Fibroblast of villous mesenchyme (primary cell): ENCODE data around the gene RTP5. TPM values are rescaled to one million over a fixed set of nuclear protein-coding genes. Genes with fewer than 3 reads are reported as not detected.
A peak's percentile ranks its signal among the peaks of the same experiment; 100 is the strongest.

Experiments used
- DNase-seq: peaks from one replicate; pipeline ENCODE4 v3.0.0-alpha.2; 2010; ENCODE audit warnings: low read depth
- H3K4me3 ChIP-seq: 2 replicates; pipeline ENCODE4 v1.5.1; 2011; ENCODE audit warnings: low read depth, mild to moderate bottlenecking, low read length
- total RNA-seq: library from RNA; depleted of rRNA; stranded (reverse); fragments of >200 nt; gene quantifications from 2 replicates; pipeline ENCODE4 v1.2.3, GENCODE V29; 2012
- TF ChIP-seq, protein P1 (sequence below): IDR thresholded peaks from 2 replicates; pipeline ENCODE4 v1.5.1; 2012; ENCODE audit warnings: low read depth, mild to moderate bottlenecking, low read length; ENCODE audit not compliant: insufficient read depth

The RTP5 gene
- total RNA-seq, 1 donor: not detected

DNA sequence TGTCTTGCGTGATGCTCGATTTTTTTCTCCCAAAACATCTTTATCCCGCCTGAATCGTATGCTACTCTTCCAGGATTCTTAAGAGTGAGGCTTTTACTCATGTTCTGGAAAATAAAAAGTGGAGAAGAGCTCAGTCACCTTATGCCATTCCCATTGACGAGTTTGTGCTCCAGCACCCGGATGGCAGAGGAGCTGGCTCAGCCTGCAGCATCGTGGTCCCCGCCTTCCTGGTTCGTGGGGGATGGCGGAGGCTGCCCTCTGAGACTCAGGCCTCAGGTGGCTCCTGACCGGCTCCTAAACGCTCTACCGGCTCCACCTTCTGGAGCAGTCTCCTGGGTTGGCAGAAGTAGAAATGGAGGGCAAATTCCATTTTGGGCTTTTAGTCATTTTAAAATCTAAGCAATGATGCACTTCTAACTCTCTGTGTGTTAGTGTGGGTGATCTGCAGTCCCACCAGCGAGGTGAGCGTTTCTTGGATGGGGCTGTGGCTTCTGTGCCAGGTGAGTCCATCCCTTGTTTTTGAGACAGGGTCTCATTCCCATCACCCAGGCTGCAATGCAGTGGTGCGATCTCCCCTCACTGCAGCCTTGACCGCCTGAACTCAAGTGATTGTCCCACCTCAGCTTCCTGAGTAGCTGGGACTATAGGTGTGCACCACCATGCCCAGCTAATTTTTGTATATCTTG is 27.8 kb downstream of the RTP5 start:
- H3K4me3 ChIP-seq: no peak overlapping the region
- DNase-seq: no peak
- TF ChIP-seq, protein P1, sequence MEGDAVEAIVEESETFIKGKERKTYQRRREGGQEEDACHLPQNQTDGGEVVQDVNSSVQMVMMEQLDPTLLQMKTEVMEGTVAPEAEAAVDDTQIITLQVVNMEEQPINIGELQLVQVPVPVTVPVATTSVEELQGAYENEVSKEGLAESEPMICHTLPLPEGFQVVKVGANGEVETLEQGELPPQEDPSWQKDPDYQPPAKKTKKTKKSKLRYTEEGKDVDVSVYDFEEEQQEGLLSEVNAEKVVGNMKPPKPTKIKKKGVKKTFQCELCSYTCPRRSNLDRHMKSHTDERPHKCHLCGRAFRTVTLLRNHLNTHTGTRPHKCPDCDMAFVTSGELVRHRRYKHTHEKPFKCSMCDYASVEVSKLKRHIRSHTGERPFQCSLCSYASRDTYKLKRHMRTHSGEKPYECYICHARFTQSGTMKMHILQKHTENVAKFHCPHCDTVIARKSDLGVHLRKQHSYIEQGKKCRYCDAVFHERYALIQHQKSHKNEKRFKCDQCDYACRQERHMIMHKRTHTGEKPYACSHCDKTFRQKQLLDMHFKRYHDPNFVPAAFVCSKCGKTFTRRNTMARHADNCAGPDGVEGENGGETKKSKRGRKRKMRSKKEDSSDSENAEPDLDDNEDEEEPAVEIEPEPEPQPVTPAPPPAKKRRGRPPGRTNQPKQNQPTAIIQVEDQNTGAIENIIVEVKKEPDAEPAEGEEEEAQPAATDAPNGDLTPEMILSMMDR: no peak

GRCh38 chr2:241898463-241899270 is 29.1 kb downstream of the RTP5 start:
- no peak for DNase-seq
- no peak overlapping the region for H3K4me3 ChIP-seq
- TF ChIP-seq, protein P1: no peak

- TF ChIP-seq, protein P1: no peak
- H3K4me3 ChIP-seq: no peak overlapping the region
- no peak for DNase-seq
These were observed 30.9 kb downstream of the RTP5 start for GRCh38 chr2:241900251-241901017.

GRCh38 chr2:241901018-241901380 is 31.5 kb downstream of the RTP5 start:
- no peak for DNase-seq
- H3K4me3 ChIP-seq: no peak overlapping the region
- TF ChIP-seq, protein P1: no peak

DNA sequence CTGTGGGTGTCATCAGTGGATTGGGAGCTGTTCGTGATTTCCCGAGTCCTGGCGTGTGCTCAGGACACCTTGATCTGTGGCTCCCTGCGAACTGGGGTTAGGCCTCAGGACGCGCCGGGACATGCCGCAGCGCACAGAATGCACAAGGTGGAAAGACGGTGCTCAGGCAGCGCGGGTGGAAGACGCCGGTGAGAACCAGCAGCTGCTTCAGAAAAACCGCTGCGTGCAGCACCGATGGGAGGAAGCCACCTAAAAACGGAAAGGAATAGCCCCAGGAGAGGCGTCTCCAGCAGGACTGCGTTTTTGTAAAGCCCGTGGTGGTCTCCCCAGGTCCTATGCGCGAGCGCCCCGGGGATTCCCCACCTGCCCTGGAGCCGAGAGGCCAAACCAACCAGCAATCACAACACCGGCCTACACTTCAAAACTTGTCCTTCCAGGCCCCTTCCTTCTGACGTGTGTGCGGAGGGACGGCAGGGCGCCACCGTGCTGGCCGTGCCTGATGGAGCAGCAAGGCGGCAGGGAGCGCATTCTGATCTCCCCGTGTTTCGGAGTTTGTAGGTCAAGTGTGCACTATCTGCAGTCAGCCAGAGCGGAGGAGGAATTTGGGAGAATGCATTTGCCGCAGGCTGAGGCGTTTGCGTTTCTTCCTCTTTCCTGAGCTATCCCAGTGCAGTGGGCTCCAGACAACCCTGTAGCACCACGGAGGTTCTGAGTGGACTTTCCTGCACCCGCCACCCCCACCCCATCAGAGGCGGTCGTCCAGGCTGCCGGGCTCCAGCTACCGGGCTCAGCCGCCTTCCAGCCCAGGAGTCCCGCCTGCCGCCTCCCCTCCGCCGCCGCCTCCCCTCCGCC is 32.2 kb downstream of the RTP5 start:
- peak overlapping the region; percentile 41 for H3K4me3 ChIP-seq
- TF ChIP-seq, protein P1: no peak
- DNase-seq: peak; percentile 19

DNA sequence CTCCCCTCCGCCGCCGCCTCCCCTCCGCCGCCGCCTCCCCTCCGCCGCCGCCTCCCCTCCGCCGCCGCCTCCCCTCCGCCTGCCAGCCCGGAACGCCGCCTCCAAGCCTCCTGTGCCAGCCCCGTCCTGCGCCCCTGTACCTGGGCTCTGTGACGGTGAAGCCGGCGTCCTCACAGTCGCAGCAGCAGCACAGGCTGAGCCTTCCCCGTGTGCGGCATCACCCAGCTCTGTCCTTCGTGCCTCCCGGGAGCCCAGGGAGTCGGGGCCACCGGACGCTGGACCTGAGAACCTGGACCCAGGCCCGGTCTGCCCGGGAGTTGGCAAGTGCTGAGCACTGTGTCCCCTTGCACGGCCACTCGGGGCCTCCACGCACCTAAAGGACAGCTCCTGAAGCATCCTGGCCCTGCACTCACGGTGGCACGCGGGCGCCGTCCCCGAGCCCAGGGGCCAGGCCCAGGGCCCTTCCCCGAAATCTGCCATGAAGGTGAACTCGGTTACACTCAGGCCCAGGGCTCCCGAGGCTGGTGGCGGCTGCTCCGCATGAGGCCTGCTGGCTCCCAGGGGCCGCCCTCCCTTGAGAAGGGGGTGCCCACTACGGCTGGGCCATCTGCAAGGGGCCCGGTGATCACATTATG is 32.9 kb downstream of the RTP5 start:
- TF ChIP-seq, protein P1: no peak
- H3K4me3 ChIP-seq: no peak overlapping the region

More for the DNA sequence above, 32.9 kb downstream of the RTP5 start:
- DNase-seq: no peak
